GM19324 (cell line): ENCODE measurements around the gene RUFY4.

Source experiments
- ATAC-seq: cut with Tn5 transposase; IDR thresholded peaks from one replicate; pipeline ENCODE4 v1.9.1; 2021; ENCODE audit warnings: mild to moderate bottlenecking, moderate library complexity; ENCODE audit not compliant: unreplicated experiment, low FRiP score

The RUFY4 gene

GRCh38 chr2:218137514-218137913 lies 68.5 kb downstream of the RUFY4 start:
- no peak for ATAC-seq

- ATAC-seq: no peak
Measured at GRCh38 chr2:218138047-218138446, 69.0 kb downstream of the RUFY4 start.
